ENCODE measurements around the gene NF1. TPM values are rescaled to one million over a fixed set of nuclear protein-coding genes. Genes with fewer than 3 reads are reported as not detected.
"Not testable (repeated sequence)": the region's sequence is repeated elsewhere in the genome, so short reads cannot be mapped to it uniquely, and the experiment has no call there.

The NF1 gene
- total and polyA plus RNA-seq, 8 donors, result 45.0 to 57.7 (median 52.0) TPM

DNA sequence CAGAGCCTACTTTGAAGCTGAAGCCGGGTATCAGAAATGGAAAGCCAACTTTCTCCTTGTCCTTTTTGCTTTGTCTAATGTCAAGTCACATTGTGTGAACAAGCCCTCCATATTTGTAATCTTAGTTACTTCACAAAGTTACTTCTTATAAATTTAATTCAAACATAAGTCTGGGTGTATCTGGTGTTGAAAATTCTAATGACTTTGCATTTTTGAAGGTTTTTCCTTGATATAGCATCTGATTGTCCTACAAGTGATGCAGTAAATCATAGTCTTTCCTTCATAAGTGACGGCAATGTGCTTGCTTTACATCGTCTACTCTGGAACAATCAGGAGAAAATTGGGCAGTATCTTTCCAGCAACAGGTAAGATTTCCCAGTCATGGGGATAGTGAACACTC, 165.4 kb downstream of the NF1 start:
- Histone ChIP-seq H3K4me3 (no peak overlapping the region), H3K27me3 (no peaks in the 10 kb centered on the region), H3K36me3 (peaks cover 0 to 17% of the 10 kb centered on the region in 2 donors), H3K4me1 (no peaks in the 10 kb centered on the region), H3K27ac (no peak overlapping the region), H3K9me3 (no peaks in the 10 kb centered on the region)
- no peak for TF ChIP-seq CTCF (IDR thresholded peaks at IDR 0.05)
- ATAC-seq (no peak), DNase-seq (no peak)
- intact Hi-C loops (cut with DNase I), result loop anchor here in 1 of 2 donors (10.0 kb wide), 1 partner anchor 65 kb away; the partner anchor contains the start of gene EVI2A

- DNase-seq (no peak), ATAC-seq (no peak)
- no peaks in the 10 kb centered on the region for H3K4me1 ChIP-seq
- no peak for TF ChIP-seq CTCF (IDR thresholded peaks at IDR 0.05)
- H3K27ac ChIP-seq, result no peak overlapping the region
- H3K36me3 ChIP-seq, result peaks cover 0 to 28% of the 10 kb centered on the region in 2 donors
- H3K9me3 ChIP-seq, result no peaks in the 10 kb centered on the region
- intact Hi-C loops (cut with DNase I), result loop anchor here in 1 of 2 donors (10.0 kb wide), 1 partner anchor 63 kb away; the partner anchor contains the start of gene EVI2A
- no peak overlapping the region for H3K4me3 ChIP-seq
- no peaks in the 10 kb centered on the region for H3K27me3 ChIP-seq
These were observed 166.8 kb downstream of the NF1 start for GRCh38 chr17:31261601-31262000.

GRCh38 chr17:31262923-31263322, 168.1 kb downstream of the NF1 start:
- not testable (repeated sequence) for H3K27me3 ChIP-seq, H3K4me1 ChIP-seq, H3K9me3 ChIP-seq, ATAC-seq, H3K27ac ChIP-seq, H3K4me3 ChIP-seq, DNase-seq
- intact Hi-C loops (cut with DNase I), result loop anchor here in 1 of 2 donors (10.0 kb wide), 1 partner anchor 62 kb away; the partner anchor contains the start of gene EVI2A
- H3K36me3 ChIP-seq, result peaks cover 0 to 35% of the 10 kb centered on the region in 2 donors

DNA sequence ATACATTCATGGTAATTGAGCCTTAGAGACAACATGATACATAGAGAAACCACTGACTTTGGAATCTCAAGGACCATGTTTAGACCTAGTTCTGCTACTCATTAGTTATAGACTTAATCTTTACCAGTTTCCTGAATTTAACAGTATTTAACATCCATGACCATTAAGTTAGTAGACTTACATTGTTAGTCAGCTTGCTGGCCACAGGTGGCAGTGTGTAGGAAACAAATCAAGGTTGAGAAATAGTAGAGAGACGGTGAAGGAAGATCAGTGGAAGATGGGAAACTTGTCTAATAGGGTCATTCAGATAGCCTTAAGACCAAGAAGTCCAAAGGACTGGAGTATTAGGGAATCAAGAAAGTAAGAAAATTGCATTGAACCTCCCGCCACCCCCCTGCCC, 171.3 kb downstream of the NF1 start:
- Histone ChIP-seq H3K27me3 (no peaks in the 10 kb centered on the region), H3K27ac (no peak overlapping the region), H3K36me3 (peaks cover 0 to 34% of the 10 kb centered on the region in 2 donors), H3K4me3 (no peak overlapping the region), H3K4me1 (peaks cover 0 to 8% of the 10 kb centered on the region in 2 donors), H3K9me3 (no peaks in the 10 kb centered on the region)
- ATAC-seq, result no peak
- DNase-seq, result no peak
- no peak for TF ChIP-seq CTCF (IDR thresholded peaks at IDR 0.05)
- intact Hi-C loops (cut with DNase I), result loop anchor here in 1 of 2 donors (10.0 kb wide), 1 partner anchor 59 kb away; the partner anchor contains the start of gene EVI2A

DNA sequence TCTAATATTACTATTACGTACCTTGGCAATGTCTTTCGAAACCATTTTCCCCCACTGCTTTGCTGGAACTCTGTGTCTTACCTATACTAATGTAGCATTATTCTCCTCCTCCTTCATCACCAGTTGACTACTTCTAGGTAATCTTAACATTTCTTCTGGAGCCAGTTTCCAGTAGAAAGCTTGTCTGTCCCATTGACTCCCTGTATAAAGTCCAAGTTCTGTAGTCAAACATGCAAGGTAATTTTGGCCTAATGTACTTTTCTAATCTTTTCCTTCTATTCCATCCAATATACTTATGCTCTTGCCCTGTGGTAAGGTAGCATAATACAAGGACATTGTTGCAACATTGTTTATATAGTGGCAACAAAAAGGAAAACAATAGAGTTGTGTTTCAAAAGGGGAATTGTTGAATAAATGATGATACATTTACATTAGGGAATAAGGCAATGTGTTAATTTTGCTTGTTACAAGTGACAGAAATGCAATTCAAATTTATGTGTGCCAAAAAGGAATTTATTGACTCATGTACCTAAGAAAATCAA, 174.3 kb downstream of the NF1 start:
- DNase-seq (no peak), ATAC-seq (no peak)
- H3K27ac ChIP-seq, result peak overlapping the region; percentile 21 to 45
- peaks cover 0 to 27% of the 10 kb centered on the region in 2 donors for H3K36me3 ChIP-seq
- H3K27me3 ChIP-seq, result no peaks in the 10 kb centered on the region
- no peaks in the 10 kb centered on the region for H3K9me3 ChIP-seq
- no peak for TF ChIP-seq CTCF (IDR thresholded peaks at IDR 0.05)
- peaks cover 10 to 12% of the 10 kb centered on the region in 2 donors for H3K4me1 ChIP-seq
- H3K4me3 ChIP-seq, result no peak overlapping the region
- intact Hi-C loops (cut with DNase I), result loop anchor here in 1 of 2 donors (10.0 kb wide), 1 partner anchor 56 kb away; the partner anchor contains the start of gene EVI2A
